PC-9 (cell line): ENCODE measurements around the gene NID2.

Experiments used
- CTCF ChIP-seq: fragments of 200-600 bp; sonication (generic); conservative IDR thresholded peaks from 2 replicates; pipeline ENCODE4 v1.6.1; 2017; ENCODE audit warnings: mixed run types, antibody characterized with exemption, mild to moderate bottlenecking, moderate library complexity
- EZH2 ChIP-seq: fragments of 200-600 bp; sonication (generic); IDR thresholded peaks from 2 replicates; pipeline ENCODE4 v1.8.0; 2017; ENCODE audit warnings: antibody characterized with exemption, low read depth

- TF ChIP-seq CTCF (no peak), EZH2 (no peak)
Measured at GRCh38 chr14:52020866-52021717, 47.8 kb downstream of the NID2 start.
